IPS-18c (cell line): Measurements from ENCODE around the gene GPHN.
"Not testable (repeated sequence)": the region's sequence is repeated elsewhere in the genome, so short reads cannot be mapped to it uniquely, and the experiment has no call there.

Experiments
- H3K4me3 ChIP-seq: 2 replicates; pipeline ENCODE4 v1.7.0; 2013; ENCODE audit warnings: low read depth, mild to moderate bottlenecking, low read length, moderate library complexity; ENCODE audit not compliant: insufficient read depth
- H3K9me3 ChIP-seq: one replicate; pipeline ENCODE4 v1.6.1; 2013; ENCODE audit warnings: mild to moderate bottlenecking, low read length, moderate library complexity; ENCODE audit not compliant: control insufficient read depth, insufficient read depth

GPHN gene

GRCh38 chr14:66999978-67000377 is 492.0 kb downstream of the GPHN start:
- H3K4me3 ChIP-seq, result no peak overlapping the region
- no peaks in the 10 kb centered on the region for H3K9me3 ChIP-seq

- Histone ChIP-seq H3K4me3 (no peak overlapping the region), H3K9me3 (no peaks in the 10 kb centered on the region)
These were observed 495.2 kb downstream of the GPHN start for GRCh38 chr14:67002994-67003753.

GRCh38 chr14:67004521-67004920 is 496.6 kb downstream of the GPHN start:
- Histone ChIP-seq H3K9me3 (no peaks in the 10 kb centered on the region), H3K4me3 (no peak overlapping the region)

- H3K9me3 ChIP-seq, result no peaks in the 10 kb centered on the region
- H3K4me3 ChIP-seq, result no peak overlapping the region
These were observed 502.7 kb downstream of the GPHN start for GRCh38 chr14:67010602-67011001.

- Histone ChIP-seq H3K9me3 (no peaks in the 10 kb centered on the region), H3K4me3 (no peak overlapping the region)
These were observed 508.9 kb downstream of the GPHN start for GRCh38 chr14:67016856-67017255.

GRCh38 chr14:67018720-67019119 is 510.8 kb downstream of the GPHN start:
- Histone ChIP-seq H3K9me3 (no peaks in the 10 kb centered on the region), H3K4me3 (no peak overlapping the region)

- Histone ChIP-seq H3K9me3 (no peaks in the 10 kb centered on the region), H3K4me3 (no peak overlapping the region)
These were observed 511.8 kb downstream of the GPHN start for GRCh38 chr14:67019796-67020195.

- Histone ChIP-seq H3K4me3 (no peak overlapping the region; the same call in 1 of the 2 replicates), H3K9me3 (no peaks in the 10 kb centered on the region)
These were observed 524.2 kb downstream of the GPHN start for GRCh38 chr14:67031920-67032774.

GRCh38 chr14:67045440-67045839 is 537.5 kb downstream of the GPHN start:
- no peaks in the 10 kb centered on the region for H3K9me3 ChIP-seq
- H3K4me3 ChIP-seq, result no peak overlapping the region

GRCh38 chr14:67050896-67051295 is 542.9 kb downstream of the GPHN start:
- no peak overlapping the region for H3K4me3 ChIP-seq
- H3K9me3 ChIP-seq, result no peaks in the 10 kb centered on the region

GRCh38 chr14:67056684-67057083 is 548.7 kb downstream of the GPHN start:
- H3K4me3 ChIP-seq, result no peak overlapping the region
- H3K9me3 ChIP-seq, result no peaks in the 10 kb centered on the region

GRCh38 chr14:67059596-67059995 is 551.6 kb downstream of the GPHN start:
- no peaks in the 10 kb centered on the region for H3K9me3 ChIP-seq
- H3K4me3 ChIP-seq, result no peak overlapping the region

GRCh38 chr14:67060546-67060945 is 552.6 kb downstream of the GPHN start:
- Histone ChIP-seq H3K4me3 (no peak overlapping the region), H3K9me3 (no peaks in the 10 kb centered on the region)

- not testable (repeated sequence) for H3K4me3 ChIP-seq, H3K9me3 ChIP-seq
These were observed 559.3 kb downstream of the GPHN start for GRCh38 chr14:67067070-67067814.

- H3K9me3 ChIP-seq, result peaks cover 2% of the 10 kb centered on the region
- H3K4me3 ChIP-seq, result no peak overlapping the region
These were observed 560.3 kb downstream of the GPHN start for GRCh38 chr14:67068251-67068650.

- H3K9me3 ChIP-seq, result peaks cover 2% of the 10 kb centered on the region
- no peak overlapping the region for H3K4me3 ChIP-seq
These were observed 563.6 kb downstream of the GPHN start for GRCh38 chr14:67071506-67071905.

GRCh38 chr14:67077921-67078320 is 570.0 kb downstream of the GPHN start:
- H3K4me3 ChIP-seq, result no peak overlapping the region
- H3K9me3 ChIP-seq, result peaks cover 3% of the 10 kb centered on the region

GRCh38 chr14:67079846-67080245 is 571.9 kb downstream of the GPHN start:
- Histone ChIP-seq H3K9me3 (peaks cover 3% of the 10 kb centered on the region), H3K4me3 (no peak overlapping the region)
